H1 (cell line): ENCODE measurements around the gene C1orf52.

Source experiments
- ASH2L ChIP-seq: fragments of 200-600, 300-600 bp; sonication (generic); IDR thresholded peaks from one replicate; pipeline ENCODE4 v1.7.1; 2017; ENCODE audit warnings: low read length
- CTCF ChIP-seq, 3 experiments: IDR thresholded peaks; 1 replicate in 2 of 3; 2 replicates in 1 of 3; pipeline versions ENCODE4 v1.5.1 to v1.6.1; 2011; ENCODE audit warnings: low read length in 3 of 3, mild to moderate bottlenecking in 3 of 3, inconsistent platforms in 2 of 3, low read depth in 1 of 3, moderate library complexity in 1 of 3; ENCODE audit not compliant: insufficient read depth in 1 of 3; ENCODE audit errors: control extremely low read depth in 1 of 3
- FOSL1 ChIP-seq: IDR thresholded peaks from 2 replicates; pipeline ENCODE4 v1.6.1; 2011; ENCODE audit warnings: mild to moderate bottlenecking, low read depth, low read length, moderate library complexity; ENCODE audit not compliant: insufficient read depth
- HDAC2 ChIP-seq, 2 experiments: fragments of 300-600 bp in 1 of 2; sonication (generic) in 1 of 2; IDR thresholded peaks; 2 replicates each; pipeline ENCODE4 v1.6.1; 2011 to 2012; ENCODE audit warnings: low read depth in 2 of 2, low read length in 2 of 2, mild to moderate bottlenecking in 2 of 2, moderate library complexity in 2 of 2, borderline replicate concordance in 1 of 2, inconsistent platforms in 1 of 2
- JUN ChIP-seq: IDR thresholded peaks from 2 replicates; pipeline ENCODE4 v1.6.1; 2011; ENCODE audit warnings: low read depth, mild to moderate bottlenecking, improper control_type of control experiment, low read length
- KDM4A ChIP-seq: IDR thresholded peaks from one replicate; pipeline ENCODE4 v1.7.1; 2012; ENCODE audit warnings: low read depth, mild to moderate bottlenecking, moderate library complexity, low read length, inconsistent platforms; ENCODE audit not compliant: severe bottlenecking
- RAD21 ChIP-seq, 2 experiments: IDR thresholded peaks in 1 of 2; conservative IDR thresholded peaks in 1 of 2; 2 replicates each; pipeline ENCODE4 v1.6.1; 2011; ENCODE audit warnings: low read depth in 2 of 2, low read length in 2 of 2, improper control_type of control experiment in 1 of 2, inconsistent platforms in 1 of 2, mild to moderate bottlenecking in 1 of 2, moderate library complexity in 1 of 2
- RBBP5 ChIP-seq: IDR thresholded peaks from 2 replicates; pipeline ENCODE4 v1.7.1; 2012; ENCODE audit warnings: low read depth, mild to moderate bottlenecking, inconsistent platforms, low read length, moderate library complexity, borderline replicate concordance
- RNF2 ChIP-seq: fragments of 200-900, 300-1000 bp; sonication (generic); IDR thresholded peaks from 2 replicates; pipeline ENCODE4 v1.7.1; 2016; ENCODE audit warnings: borderline replicate concordance, low read depth, mild to moderate bottlenecking, antibody characterized with exemption, low read length; ENCODE audit not compliant: poor library complexity, severe bottlenecking; ENCODE audit errors: missing control alignments
- TBP ChIP-seq: IDR thresholded peaks from 2 replicates; pipeline ENCODE4 v1.6.1; 2011; ENCODE audit warnings: low read depth, low read length, improper control_type of control experiment

- TF ChIP-seq RNF2 = no peak
- no peak for TF ChIP-seq JUN
- TF ChIP-seq RAD21 (IDR thresholded peaks at IDR 0.05 in 1 of 2, conservative IDR thresholded peaks at IDR 0.05 in 1 of 2; ENCODE audit: low read depth in 2 of 2, low read length in 2 of 2) = peak in 1 of 2 experiments; percentile 17; a peak in 1 of 4 replicates
- TF ChIP-seq CTCF (IDR thresholded peaks at IDR 0.05; ENCODE audit: control extremely low read depth in 1 of 3, insufficient read depth in 1 of 3, low read depth in 1 of 3, low read length in 3 of 3) = peak in 1 of 3 experiments; percentile 3; a peak in 1 of 4 replicates
- no peak for TF ChIP-seq FOSL1
- peak; percentile 43 for TF ChIP-seq TBP
- peak; percentile 85 for TF ChIP-seq ASH2L
- peak; percentile 27 for TF ChIP-seq RBBP5
- TF ChIP-seq KDM4A = peak; percentile 7
- peak; percentile 63 to 81; a peak in 2 of 4 replicates for TF ChIP-seq HDAC2 (IDR thresholded peaks at IDR 0.05; ENCODE audit: borderline replicate concordance in 1 of 2, low read depth in 2 of 2, low read length in 2 of 2)
Observed at GRCh38 chr1:85201340-85202091, 57.9 kb downstream of the C1orf52 start.
